Activated naive CD8-positive, alpha-beta T cell treated with anti-CD3 and anti-CD28 coated beads, Interleukin-2, amount 10 ng/mL, durations not matched to agents 7 days and 5 days (primary cell): ENCODE results near the gene ABCD3. TPM values are rescaled to one million over a fixed set of nuclear protein-coding genes. Genes with fewer than 3 reads are reported as not detected.
"Not testable (repeated sequence)": the region's sequence is repeated elsewhere in the genome, so short reads cannot be mapped to it uniquely, and the experiment has no call there.

ENCODE experiments used
- ATAC-seq: fragments of 150-1000 bp; cut with Tn5 transposase; one replicate; pipeline ENCODE4 v1.10.0; 2021; ENCODE audit warnings: low read depth, moderate library complexity
- POLR2A ChIA-PET: fragments of 350-600 bp; sonication (Branson Sonifier 250); formaldehyde crosslinking; loops from one replicate; lab custom pipeline; 2021; ENCODE audit warnings: antibody characterized with exemption; lab: Charles Lee
- DNase-seq: peaks from one replicate; pipeline ENCODE4 v3.0.0; 2021
- H3K27ac Mint-ChIP-seq: one replicate; pipeline ENCODE4 v1.8.0; 2022; ENCODE audit warnings: mild to moderate bottlenecking, mixed read lengths
- H3K27me3 Mint-ChIP-seq: one replicate; pipeline ENCODE4 v1.8.0; 2022; ENCODE audit warnings: mild to moderate bottlenecking, moderate library complexity, mixed read lengths
- H3K36me3 Mint-ChIP-seq: one replicate; pipeline ENCODE4 v1.8.0; 2021; ENCODE audit warnings: mild to moderate bottlenecking, mixed read lengths
- H3K4me1 Mint-ChIP-seq: one replicate; pipeline ENCODE4 v1.8.0; 2021; ENCODE audit warnings: mixed read lengths
- H3K4me3 Mint-ChIP-seq: one replicate; pipeline ENCODE4 v1.8.0; 2022; ENCODE audit warnings: mild to moderate bottlenecking, moderate library complexity, mixed read lengths
- H3K9me3 Mint-ChIP-seq: one replicate; pipeline ENCODE4 v1.8.0; 2021; ENCODE audit warnings: mixed read lengths
- total RNA-seq, 2 experiments: library from RNA; stranded (reverse); gene quantifications; one replicate each; pipeline ENCODE4 v1.2.3, GENCODE V29; 2021

Gene ABCD3
- total RNA-seq, 2 experiments from 2014 or later = 22.6 to 26.0 TPM

- no peak overlapping the region for H3K4me3 Mint-ChIP-seq
- no peak overlapping the region for H3K27ac Mint-ChIP-seq
- no peaks in the 10 kb centered on the region for H3K27me3 Mint-ChIP-seq
- POLR2A ChIA-PET = interaction anchor here (0.6 kb wide), 1 partner anchor 1165 kb away, joined by 4 read pairs; no protein-coding TSS in a partner anchor
- ATAC-seq = no peak
- peaks cover 4% of the 10 kb centered on the region for H3K36me3 Mint-ChIP-seq
- peaks cover 28% of the 10 kb centered on the region for H3K4me1 Mint-ChIP-seq
- no peak for DNase-seq
- no peaks in the 10 kb centered on the region for H3K9me3 Mint-ChIP-seq
These were observed 4.1 kb downstream of the ABCD3 start for GRCh38 chr1:94422115-94422820.

- Mint-ChIP-seq H3K27ac (no peak overlapping the region), H3K4me1 (peaks cover 17% of the 10 kb centered on the region), H3K9me3 (peaks cover 3% of the 10 kb centered on the region), H3K27me3 (no peaks in the 10 kb centered on the region), H3K36me3 (peaks cover 14% of the 10 kb centered on the region), H3K4me3 (peak overlapping the region; percentile 61)
- DNase-seq = no peak
- ATAC-seq = no peak
- POLR2A ChIA-PET = no interaction called here
These were observed 7.8 kb downstream of the ABCD3 start for GRCh38 chr1:94425821-94426484.

- DNase-seq, H3K9me3 Mint-ChIP-seq, POLR2A ChIA-PET, H3K27ac Mint-ChIP-seq, ATAC-seq, H3K27me3 Mint-ChIP-seq, H3K4me3 Mint-ChIP-seq: not testable (repeated sequence)
- H3K4me1 Mint-ChIP-seq = peaks cover 16% of the 10 kb centered on the region
- peaks cover 14% of the 10 kb centered on the region for H3K36me3 Mint-ChIP-seq
These were observed 8.3 kb downstream of the ABCD3 start for GRCh38 chr1:94426485-94426870.

- peaks cover 3% of the 10 kb centered on the region for H3K9me3 Mint-ChIP-seq
- ATAC-seq (no peak), DNase-seq (no peak)
- no peak overlapping the region for H3K27ac Mint-ChIP-seq
- peaks cover 14% of the 10 kb centered on the region for H3K36me3 Mint-ChIP-seq
- no peak overlapping the region for H3K4me3 Mint-ChIP-seq
- POLR2A ChIA-PET = no interaction called here
- H3K4me1 Mint-ChIP-seq = peaks cover 13% of the 10 kb centered on the region
- no peaks in the 10 kb centered on the region for H3K27me3 Mint-ChIP-seq
These were observed 10.3 kb downstream of the ABCD3 start for GRCh38 chr1:94428441-94428840.

GRCh38 chr1:94428927-94429528, 10.8 kb downstream of the ABCD3 start:
- ATAC-seq, H3K27ac Mint-ChIP-seq, H3K4me3 Mint-ChIP-seq, DNase-seq, H3K9me3 Mint-ChIP-seq, POLR2A ChIA-PET, H3K27me3 Mint-ChIP-seq: not testable (repeated sequence)
- Mint-ChIP-seq H3K4me1 (peaks cover 13% of the 10 kb centered on the region), H3K36me3 (peaks cover 17% of the 10 kb centered on the region)

- Mint-ChIP-seq H3K4me1 (peaks cover 13% of the 10 kb centered on the region), H3K36me3 (peaks cover 23% of the 10 kb centered on the region)
- POLR2A ChIA-PET, DNase-seq, H3K27ac Mint-ChIP-seq, H3K4me3 Mint-ChIP-seq, H3K27me3 Mint-ChIP-seq, ATAC-seq, H3K9me3 Mint-ChIP-seq: not testable (repeated sequence)
These were observed 11.9 kb downstream of the ABCD3 start for GRCh38 chr1:94430066-94430465.

- Mint-ChIP-seq H3K4me1 (peaks cover 5% of the 10 kb centered on the region), H3K27me3 (no peaks in the 10 kb centered on the region), H3K9me3 (peaks cover 8% of the 10 kb centered on the region), H3K4me3 (no peak overlapping the region), H3K36me3 (peaks cover 28% of the 10 kb centered on the region), H3K27ac (no peak overlapping the region)
- DNase-seq (no peak), ATAC-seq (no peak)
- POLR2A ChIA-PET = no interaction called here
These were observed 15.7 kb downstream of the ABCD3 start for GRCh38 chr1:94433866-94434265.

GRCh38 chr1:94434365-94435045, 16.3 kb downstream of the ABCD3 start:
- DNase-seq = no peak
- H3K27ac Mint-ChIP-seq = no peak overlapping the region
- no peaks in the 10 kb centered on the region for H3K27me3 Mint-ChIP-seq
- H3K4me3 Mint-ChIP-seq = no peak overlapping the region
- peaks cover 6% of the 10 kb centered on the region for H3K9me3 Mint-ChIP-seq
- no peak for ATAC-seq
- H3K4me1 Mint-ChIP-seq = peaks cover 4% of the 10 kb centered on the region
- POLR2A ChIA-PET = no interaction called here
- peaks cover 23% of the 10 kb centered on the region for H3K36me3 Mint-ChIP-seq

- Mint-ChIP-seq H3K4me3 (no peak overlapping the region), H3K9me3 (peaks cover 17% of the 10 kb centered on the region), H3K27me3 (no peaks in the 10 kb centered on the region), H3K36me3 (peaks cover 27% of the 10 kb centered on the region), H3K27ac (no peak overlapping the region), H3K4me1 (peaks cover 5% of the 10 kb centered on the region)
- ATAC-seq (no peak), DNase-seq (no peak)
- POLR2A ChIA-PET = no interaction called here
These were observed 20.6 kb downstream of the ABCD3 start for GRCh38 chr1:94438692-94439276.

- Mint-ChIP-seq H3K27ac (no peak overlapping the region), H3K36me3 (peaks cover 20% of the 10 kb centered on the region)
These were observed 21.9 kb downstream of the ABCD3 start for GRCh38 chr1:94440088-94440487.

GRCh38 chr1:94443067-94443466, 24.9 kb downstream of the ABCD3 start:
- H3K27ac Mint-ChIP-seq, H3K4me1 Mint-ChIP-seq, POLR2A ChIA-PET, ATAC-seq, H3K4me3 Mint-ChIP-seq, H3K27me3 Mint-ChIP-seq, DNase-seq: not testable (repeated sequence)
- Mint-ChIP-seq H3K9me3 (peaks cover 19% of the 10 kb centered on the region), H3K36me3 (peaks cover 18% of the 10 kb centered on the region)

More at GRCh38 chr1:94440088-94440487, 21.9 kb downstream of the ABCD3 start:
- peaks cover 5% of the 10 kb centered on the region for H3K4me1 Mint-ChIP-seq
- ATAC-seq (no peak), DNase-seq (no peak)
- H3K27me3 Mint-ChIP-seq = no peaks in the 10 kb centered on the region
- POLR2A ChIA-PET = no interaction called here
- no peak overlapping the region for H3K4me3 Mint-ChIP-seq
- peaks cover 19% of the 10 kb centered on the region for H3K9me3 Mint-ChIP-seq

- ATAC-seq, H3K27ac Mint-ChIP-seq, DNase-seq, H3K27me3 Mint-ChIP-seq, H3K4me1 Mint-ChIP-seq, H3K4me3 Mint-ChIP-seq, POLR2A ChIA-PET: not testable (repeated sequence)
- peaks cover 32% of the 10 kb centered on the region for H3K36me3 Mint-ChIP-seq
- peaks cover 31% of the 10 kb centered on the region for H3K9me3 Mint-ChIP-seq
These were observed 26.6 kb downstream of the ABCD3 start for GRCh38 chr1:94444819-94445218.

GRCh38 chr1:94445733-94446132, 27.5 kb downstream of the ABCD3 start:
- H3K4me3 Mint-ChIP-seq, DNase-seq, POLR2A ChIA-PET, H3K27me3 Mint-ChIP-seq, ATAC-seq, H3K27ac Mint-ChIP-seq, H3K4me1 Mint-ChIP-seq: not testable (repeated sequence)
- H3K36me3 Mint-ChIP-seq = peaks cover 39% of the 10 kb centered on the region
- H3K9me3 Mint-ChIP-seq = peaks cover 38% of the 10 kb centered on the region
